LNCaP clone FGC (cell line): ENCODE measurements around the gene KNG1.
A peak's percentile ranks its signal among the peaks of the same experiment; 100 is the strongest.

ENCODE experiments used
- DNase-seq: peaks from one replicate; pipeline ENCODE4 v3.0.0-alpha.2; 2011; ENCODE audit warnings: low read depth
- H3K4me3 ChIP-seq: 2 replicates; pipeline ENCODE4 v1.5.1; 2011; ENCODE audit warnings: mild to moderate bottlenecking, low read depth, low read length, control low read depth
- TF ChIP-seq, protein P1 (sequence below): IDR thresholded peaks from 2 replicates; pipeline ENCODE4 v1.5.1; 2012; ENCODE audit warnings: mild to moderate bottlenecking; ENCODE audit not compliant: control insufficient read depth, insufficient read depth; ENCODE audit errors: extremely low read depth

Gene KNG1

DNA sequence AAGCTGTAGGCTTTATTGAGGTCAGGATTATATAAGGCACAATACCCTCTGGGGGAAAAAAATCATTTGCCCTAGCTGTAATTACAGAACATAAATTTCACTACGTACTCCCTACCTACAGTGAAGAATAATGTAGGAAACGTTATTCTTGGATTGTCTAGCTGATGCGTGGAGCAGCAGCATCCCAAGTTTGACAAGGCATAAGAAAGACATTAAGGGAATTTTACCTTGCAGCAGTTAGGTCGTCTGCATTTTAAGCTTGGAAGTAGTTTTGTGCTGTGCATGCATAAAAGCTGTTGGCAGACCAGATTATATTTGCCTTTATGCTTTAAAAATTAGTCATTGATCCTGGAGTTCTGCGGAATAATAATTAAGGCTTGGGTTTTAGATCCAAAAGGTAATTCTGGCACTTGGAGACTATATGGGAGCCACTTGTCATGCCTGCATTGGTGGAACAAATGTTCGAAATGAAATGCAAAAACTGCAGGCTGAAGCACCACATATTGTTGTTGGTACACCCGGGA, 68.4 kb downstream of the KNG1 start:
- DNase-seq, result no peak
- TF ChIP-seq, protein P1, sequence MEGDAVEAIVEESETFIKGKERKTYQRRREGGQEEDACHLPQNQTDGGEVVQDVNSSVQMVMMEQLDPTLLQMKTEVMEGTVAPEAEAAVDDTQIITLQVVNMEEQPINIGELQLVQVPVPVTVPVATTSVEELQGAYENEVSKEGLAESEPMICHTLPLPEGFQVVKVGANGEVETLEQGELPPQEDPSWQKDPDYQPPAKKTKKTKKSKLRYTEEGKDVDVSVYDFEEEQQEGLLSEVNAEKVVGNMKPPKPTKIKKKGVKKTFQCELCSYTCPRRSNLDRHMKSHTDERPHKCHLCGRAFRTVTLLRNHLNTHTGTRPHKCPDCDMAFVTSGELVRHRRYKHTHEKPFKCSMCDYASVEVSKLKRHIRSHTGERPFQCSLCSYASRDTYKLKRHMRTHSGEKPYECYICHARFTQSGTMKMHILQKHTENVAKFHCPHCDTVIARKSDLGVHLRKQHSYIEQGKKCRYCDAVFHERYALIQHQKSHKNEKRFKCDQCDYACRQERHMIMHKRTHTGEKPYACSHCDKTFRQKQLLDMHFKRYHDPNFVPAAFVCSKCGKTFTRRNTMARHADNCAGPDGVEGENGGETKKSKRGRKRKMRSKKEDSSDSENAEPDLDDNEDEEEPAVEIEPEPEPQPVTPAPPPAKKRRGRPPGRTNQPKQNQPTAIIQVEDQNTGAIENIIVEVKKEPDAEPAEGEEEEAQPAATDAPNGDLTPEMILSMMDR, result no peak
- H3K4me3 ChIP-seq, result peak overlapping the region; percentile 96

DNA sequence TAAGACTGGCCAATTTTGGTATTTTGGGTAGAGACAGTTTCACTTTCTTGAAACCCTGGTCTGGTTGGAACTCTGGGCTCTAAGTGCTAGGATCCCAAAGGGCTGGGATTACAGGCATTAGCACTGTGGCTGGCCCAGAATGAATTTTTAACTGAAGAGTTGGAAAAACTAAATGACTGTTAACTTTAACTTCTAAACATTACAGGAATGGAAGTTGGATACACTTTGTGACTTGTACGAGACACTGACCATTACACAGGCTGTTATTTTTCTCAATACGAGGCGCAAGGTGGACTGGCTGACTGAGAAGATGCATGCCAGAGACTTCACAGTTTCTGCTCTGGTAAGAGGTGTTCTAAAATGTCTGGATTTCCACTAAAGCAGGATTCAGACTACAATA, 69.8 kb downstream of the KNG1 start:
- TF ChIP-seq, protein P1, result no peak
- DNase-seq, result no peak
- H3K4me3 ChIP-seq, result no peak overlapping the region

DNA sequence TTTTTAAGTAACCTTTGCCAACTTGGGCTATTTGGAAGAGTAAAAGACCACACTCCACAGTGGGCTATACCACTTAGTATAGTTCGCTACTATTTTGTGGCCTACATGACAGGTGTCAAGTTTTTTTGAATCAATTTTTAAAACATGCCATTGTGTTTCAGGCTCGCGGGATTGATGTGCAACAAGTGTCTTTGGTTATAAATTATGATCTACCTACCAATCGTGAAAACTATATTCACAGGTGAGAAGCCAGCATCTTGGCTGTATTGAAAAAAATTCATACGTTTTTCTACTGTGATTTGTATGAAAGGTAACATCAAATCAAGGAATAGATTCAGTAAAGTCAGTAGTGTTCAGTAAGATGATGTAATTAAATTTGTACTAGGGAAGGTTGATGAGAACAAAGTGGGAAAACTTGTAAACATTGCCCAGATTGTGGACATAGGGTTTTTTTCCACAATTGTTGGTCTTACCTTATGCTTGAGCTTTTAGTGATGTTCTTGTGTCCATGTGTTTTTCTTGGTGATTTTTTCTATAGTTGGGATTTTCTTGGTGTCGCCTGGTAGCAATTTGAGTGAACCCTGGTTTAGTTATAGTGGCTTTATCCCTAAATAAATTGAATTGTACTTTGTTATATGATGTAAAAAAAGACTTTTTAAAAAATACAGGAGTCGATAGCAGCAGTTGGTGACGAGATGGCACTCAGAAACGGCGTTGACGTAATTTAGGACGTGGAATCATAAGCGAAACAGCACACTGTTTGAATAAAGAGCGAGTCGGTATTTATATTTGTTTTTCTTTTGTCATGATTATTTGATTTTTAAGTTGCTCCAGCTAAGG, 70.7 kb downstream of the KNG1 start:
- TF ChIP-seq, protein P1, result no peak
- no peak for DNase-seq
- no peak overlapping the region for H3K4me3 ChIP-seq

DNA sequence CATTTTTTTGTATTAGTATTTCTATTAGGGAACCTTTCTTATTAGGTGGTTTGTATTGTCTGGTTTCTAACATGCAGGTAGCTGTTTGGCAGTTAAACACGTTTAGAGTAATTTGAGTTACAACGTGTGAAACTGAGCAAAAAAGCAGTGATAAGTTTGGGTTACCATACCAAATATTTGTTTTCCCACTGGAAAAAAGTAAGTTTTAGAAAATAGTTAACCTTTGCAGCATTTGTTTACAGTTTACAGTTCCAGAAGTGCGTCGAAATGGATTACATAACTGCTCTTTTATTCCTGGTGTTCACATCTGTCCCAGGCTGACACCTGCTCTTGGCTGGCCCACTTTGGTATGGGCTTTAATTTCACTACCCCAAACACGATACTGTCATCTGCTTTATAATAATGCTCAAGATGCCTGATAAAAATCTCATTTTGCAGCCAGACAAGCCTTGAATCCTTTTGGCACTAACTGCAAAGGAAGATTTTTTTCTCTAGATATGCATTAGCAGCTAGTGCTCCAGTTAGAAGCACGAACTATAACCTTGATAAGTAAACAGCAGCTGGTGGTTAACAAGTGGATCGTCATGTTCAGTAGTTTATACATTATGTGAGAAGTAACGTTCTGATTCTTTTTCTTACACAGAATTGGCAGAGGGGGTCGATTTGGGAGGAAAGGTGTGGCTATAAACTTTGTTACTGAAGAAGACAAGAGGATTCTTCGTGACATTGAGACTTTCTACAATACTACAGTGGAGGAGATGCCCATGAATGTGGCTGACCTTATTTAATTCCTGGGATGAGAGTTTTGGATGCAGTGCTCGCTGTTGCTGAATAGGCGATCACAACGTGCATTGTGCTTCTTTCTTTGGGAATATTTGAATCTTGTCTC, 71.6 kb downstream of the KNG1 start:
- no peak overlapping the region for H3K4me3 ChIP-seq
- DNase-seq, result no peak
- TF ChIP-seq, protein P1, result no peak

DNA sequence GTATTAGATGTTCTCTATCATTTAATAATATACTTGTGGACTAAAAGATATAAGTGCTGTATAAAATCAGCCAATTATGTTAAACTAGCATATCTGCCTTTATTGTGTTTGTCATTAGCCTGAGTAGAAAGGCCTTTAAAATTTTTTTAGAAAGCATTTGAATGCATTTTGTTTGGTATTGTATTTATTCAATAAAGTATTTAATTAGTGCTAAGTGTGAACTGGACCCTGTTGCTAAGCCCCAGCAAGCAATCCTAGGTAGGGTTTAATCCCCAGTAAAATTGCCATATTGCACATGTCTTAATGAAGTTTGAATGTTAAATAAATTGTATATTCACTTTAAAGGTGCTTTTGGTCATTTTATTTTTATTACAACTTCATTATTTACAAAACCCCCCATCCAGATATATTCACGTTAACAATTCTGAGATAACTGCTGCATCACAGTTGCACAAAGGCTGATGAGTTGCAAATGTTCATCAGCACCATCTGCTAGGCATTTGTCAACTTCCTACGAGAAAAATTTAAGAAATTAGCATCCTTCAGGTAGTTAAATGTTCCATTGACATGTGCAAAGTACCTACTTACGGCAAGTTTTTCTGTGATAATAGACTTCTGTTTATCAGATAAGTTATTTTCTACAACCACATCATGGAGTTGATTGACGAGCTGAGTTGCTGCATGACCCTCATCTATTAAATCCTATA, 72.5 kb downstream of the KNG1 start:
- no peak overlapping the region for H3K4me3 ChIP-seq
- TF ChIP-seq, protein P1, result no peak
- DNase-seq, result no peak

GRCh38 chr3:186790261-186790981, 73.3 kb downstream of the KNG1 start:
- no peak for DNase-seq
- no peak overlapping the region for H3K4me3 ChIP-seq
- TF ChIP-seq, protein P1, result no peak
